HG02870 (cell line): Measurements from ENCODE around the gene C17orf75.
"Not testable (repeated sequence)": the region's sequence is repeated elsewhere in the genome, so short reads cannot be mapped to it uniquely, and the experiment has no call there.

Experiments
- ATAC-seq: cut with Tn5 transposase; IDR thresholded peaks from one replicate; pipeline ENCODE4 v1.9.1; 2021; ENCODE audit warnings: mild to moderate bottlenecking, moderate library complexity; ENCODE audit not compliant: unreplicated experiment

The C17orf75 gene

DNA sequence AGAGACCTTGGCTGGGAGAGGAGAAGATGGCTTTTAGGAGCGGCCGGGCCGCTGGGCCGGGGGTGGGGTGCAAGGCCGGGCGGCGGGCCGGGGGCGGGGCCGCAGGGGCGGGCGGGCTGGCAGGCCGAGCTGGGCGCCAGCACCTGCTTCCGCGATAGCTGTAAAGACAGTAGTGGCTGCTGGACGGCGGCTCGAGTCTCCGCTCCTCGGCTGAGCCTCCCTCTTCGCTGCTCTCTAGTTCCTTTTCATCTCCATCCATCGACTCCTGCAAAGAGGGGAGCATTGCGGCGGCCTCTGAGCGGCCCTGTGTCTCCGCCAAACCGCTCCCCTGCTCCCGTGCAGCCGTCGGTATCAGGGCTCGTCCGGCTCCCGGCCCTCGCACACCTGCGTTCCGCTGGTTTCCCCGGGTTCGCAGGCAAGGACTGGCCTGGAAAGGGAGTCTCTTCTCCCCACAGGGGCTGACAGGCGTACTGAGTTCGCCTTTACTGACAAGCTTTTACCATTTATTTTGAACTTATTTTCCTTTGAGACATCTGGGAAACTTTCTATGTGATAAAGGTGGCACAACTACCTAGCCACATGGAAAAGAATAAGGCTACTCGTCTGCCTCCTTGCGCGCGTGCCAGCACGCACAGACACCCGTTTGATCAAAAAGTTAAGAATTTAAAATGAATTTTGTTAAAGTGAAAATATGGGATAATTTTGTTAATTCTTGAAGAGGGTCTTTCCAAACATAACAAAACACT, at the start of gene C17orf75:
Gene C17orf75 (minus strand): TSS at position 317 of the 746 bp plus-strand sequence. CDS start 34 bp downstream, at position 283.
- peak; percentile 79 for ATAC-seq

DNA sequence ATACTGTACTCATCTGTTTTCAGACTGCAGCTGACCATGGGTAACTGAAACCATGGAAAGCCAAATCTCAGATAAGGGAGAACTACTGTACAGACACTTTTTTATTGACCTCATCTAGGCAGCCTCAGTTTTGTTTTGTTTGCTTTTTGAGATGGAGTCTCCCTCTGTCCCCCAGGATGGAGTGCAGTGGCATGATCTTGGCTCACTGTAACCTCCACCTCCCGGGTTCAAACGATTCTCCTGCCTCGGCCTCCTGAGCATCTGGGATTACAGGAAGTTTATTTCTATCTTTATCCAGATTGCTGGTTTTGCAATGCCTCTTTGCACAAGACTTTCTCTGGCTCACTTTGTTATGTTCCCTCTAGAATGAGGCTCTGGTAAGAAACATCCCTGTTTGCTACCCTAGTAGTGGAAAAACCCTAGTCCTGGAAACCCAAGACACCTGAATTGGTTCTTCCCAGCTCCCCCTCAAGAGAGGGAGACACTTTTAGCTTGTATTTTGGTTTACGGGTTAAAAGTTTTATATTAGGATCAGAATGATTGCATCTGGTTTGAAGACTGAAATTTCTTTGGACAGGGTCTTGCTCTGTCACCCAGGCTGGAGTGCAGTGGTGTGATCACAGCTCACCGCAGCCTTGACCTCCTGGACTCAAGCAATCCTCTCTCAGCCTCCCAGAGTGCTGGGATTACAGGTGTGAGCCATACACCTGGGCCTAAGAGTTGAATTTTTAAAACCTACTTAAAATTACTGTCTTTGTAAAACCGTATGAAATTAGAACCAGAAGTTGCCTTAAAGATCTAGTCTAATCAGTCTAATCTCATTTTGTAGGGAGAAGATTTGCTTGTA, 46.9 kb upstream of the C17orf75 start:
- ATAC-seq = no peak

DNA sequence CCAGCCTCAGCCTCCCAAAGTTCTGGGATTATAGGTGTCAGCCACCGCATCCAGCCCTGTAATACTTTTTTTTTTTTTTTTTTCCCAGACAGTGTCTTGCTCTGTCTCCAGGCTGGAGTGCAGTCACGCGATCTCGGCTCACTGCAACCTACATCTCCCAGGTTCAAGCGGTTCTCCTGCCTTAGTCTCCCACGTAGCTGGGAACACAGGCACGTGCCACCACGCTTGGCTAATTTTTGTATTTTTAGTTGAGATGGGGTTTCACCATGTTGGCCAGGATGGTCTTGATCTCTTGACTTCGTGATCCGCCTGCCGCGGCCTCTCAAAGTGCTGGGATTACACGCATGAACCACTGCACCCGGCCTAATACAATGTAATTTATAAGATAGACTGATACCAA, 46.2 kb upstream of the C17orf75 start:
- ATAC-seq = not testable (repeated sequence)

GRCh38 chr17:32386844-32387243, 44.9 kb upstream of the C17orf75 start:
- no peak for ATAC-seq

DNA sequence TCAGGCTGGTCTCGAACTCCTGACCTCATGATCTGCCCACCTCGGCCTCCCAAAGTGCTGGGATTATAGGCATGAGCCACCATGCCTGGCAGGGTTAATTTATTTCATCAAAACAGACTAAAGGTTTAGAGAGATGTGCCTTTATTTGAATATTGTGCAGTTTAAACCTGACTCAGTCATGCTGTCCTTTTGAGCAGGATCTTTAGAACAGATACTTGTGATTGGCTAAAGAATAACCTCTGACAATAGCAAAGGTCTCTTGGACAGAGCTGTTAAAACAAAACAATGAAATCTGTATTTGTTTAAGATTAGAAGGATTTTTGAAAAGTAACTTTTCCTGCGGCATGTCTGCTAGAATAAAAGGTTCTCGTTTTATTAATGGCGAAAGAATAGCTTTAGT, 44.0 kb upstream of the C17orf75 start:
- no peak for ATAC-seq

DNA sequence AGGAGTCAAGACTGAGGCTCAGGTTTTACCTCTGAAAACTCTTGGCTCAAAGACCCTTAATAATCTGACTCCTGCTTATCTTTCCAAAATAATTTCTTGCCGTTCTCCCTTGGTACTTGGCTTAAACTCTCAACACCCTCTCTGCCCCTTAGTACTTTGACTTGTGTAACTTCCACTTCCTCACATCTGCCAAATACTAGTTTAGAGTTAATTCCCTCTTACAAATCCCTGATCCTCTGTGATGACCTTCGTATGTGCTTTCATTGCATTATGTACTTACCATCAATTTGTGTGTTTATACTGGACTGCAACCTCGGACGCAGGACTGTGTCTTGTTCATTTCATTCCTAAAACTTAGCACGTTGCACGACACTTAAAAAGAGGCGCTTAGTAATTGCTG, 43.1 kb upstream of the C17orf75 start:
- no peak for ATAC-seq

DNA sequence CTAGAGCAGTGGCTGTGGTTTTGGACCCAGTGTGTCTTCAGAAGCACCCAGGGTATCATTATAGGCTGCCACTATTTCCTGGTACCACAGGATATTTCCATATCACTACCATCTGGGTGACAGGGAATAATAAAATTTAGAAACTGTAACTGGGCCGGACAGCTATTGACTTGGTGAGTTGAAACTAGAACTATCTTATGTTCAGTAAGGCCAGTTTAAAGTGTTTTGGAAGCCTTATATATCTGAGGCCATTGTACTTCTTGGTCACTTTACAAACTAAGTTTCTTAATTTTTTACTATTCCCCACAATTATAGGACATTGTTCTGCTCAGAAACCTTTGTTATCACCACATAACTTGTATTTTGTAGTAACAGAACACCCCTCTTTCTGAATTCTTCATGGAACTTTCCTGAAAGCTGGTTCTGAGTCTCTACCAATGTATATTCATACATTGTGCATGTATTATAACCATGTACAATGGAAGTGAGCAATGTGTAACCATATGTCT, 42.0 kb upstream of the C17orf75 start:
- no peak for ATAC-seq

DNA sequence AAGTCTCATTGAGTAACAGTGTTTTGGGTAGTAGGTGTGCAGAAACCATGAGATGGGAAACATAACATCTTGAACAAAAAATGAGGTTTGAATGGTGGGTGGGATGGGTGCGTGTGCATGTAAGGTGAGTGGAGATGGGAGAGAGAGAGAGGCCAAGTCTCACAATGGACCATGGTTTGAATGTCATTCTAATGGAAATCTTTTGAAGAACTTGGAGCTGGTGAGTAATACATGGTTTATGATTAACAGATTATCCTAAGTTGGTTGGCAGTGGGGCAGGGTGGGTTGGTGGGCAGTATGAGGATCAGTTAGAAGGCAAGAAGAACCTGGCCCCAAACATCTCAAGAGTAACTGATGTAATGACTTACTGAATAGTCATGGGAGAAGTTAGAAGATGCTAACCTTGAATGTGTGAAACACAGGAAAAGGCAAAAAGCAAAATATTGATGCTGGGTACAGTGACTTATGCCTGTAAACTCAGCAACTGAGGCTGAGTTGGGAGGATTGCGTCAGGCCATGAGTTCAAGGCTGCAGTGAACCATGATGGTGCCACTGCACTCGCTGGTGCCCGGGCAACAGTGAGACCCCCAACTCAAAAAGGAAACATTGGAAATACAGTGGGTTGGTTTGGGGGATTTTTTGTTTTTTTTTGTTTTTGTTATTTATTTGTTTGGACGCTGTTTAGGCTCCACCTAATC, 40.7 kb upstream of the C17orf75 start:
- ATAC-seq = no peak

DNA sequence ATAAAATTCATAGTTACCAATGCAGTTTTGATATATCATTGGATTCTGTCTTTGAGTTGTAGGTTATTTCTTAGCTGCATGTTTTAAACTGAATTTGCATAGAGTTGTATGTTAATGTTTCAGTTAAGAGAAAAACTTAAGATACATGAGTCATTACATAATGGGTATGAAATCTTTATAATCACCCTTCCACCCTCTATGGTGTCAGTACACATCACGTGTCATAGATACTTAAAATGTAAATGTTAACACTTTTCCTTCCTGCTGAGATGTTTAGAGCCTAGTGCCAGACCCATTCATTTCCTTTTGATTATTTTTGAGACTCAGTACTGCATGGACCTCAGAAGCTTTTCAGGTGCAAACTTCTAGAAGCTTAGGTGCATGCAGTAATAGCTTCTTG, 28.5 kb upstream of the C17orf75 start:
- ATAC-seq = no peak

- ATAC-seq = no peak
These were observed 19.3 kb upstream of the C17orf75 start for GRCh38 chr17:32361270-32361669.

- ATAC-seq = no peak
These were observed 15.6 kb upstream of the C17orf75 start for GRCh38 chr17:32357615-32358014.

DNA sequence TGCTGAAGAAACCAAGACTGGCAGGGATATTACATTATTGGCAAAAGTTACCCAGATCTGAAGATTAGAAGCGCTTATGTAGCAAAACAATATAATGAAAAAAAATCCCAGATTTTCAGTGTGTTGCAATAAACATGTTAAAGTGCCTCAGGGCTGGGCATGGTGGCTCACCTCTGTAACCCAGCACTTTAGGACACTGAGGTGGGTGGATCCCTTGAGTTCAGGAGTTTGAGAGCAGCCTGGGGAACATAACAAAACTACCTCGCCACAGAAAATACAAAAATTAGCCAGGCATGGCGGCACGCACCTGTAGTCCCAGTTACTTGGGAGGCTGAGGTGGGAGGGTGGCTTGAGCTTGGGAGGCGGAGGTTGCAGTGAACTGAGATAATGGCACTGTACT, 14.8 kb upstream of the C17orf75 start:
- ATAC-seq = no peak

- ATAC-seq = no peak
These were observed 14.4 kb upstream of the C17orf75 start for GRCh38 chr17:32356378-32356743.

DNA sequence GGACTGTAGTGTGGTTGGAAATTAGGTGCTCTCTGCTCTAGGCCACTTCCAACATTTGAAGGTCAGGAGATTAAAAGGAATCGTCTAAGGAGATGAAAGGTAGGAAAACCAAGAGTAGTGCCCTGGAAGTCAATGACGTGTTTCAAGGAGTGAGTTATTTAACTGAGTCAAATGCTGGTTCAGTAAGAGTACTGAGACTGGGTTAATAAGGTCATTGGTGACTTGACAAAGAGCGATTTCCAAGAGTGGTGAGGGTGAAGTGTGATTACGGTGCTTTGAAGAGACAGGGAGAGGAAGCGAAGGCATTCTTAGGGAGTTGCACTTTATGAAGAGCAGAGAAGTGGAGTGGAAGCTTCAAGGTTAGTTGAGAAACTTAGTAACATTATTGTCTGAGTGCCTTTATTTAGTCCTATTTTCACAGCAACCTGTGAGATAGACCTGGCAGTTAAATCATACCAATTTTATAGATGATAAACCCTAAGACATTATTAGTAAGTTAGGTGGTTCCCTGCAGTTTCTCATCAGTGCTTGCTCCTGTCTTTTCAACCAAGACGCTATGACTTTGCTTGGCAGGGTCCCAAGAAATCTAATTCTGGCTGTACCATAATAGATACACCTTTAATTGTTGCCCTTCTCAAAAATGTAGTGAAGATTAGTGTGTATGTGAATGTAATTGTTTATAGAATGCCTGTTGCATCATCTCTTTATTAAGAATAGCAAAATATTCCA, 13.8 kb upstream of the C17orf75 start:
- ATAC-seq = no peak

DNA sequence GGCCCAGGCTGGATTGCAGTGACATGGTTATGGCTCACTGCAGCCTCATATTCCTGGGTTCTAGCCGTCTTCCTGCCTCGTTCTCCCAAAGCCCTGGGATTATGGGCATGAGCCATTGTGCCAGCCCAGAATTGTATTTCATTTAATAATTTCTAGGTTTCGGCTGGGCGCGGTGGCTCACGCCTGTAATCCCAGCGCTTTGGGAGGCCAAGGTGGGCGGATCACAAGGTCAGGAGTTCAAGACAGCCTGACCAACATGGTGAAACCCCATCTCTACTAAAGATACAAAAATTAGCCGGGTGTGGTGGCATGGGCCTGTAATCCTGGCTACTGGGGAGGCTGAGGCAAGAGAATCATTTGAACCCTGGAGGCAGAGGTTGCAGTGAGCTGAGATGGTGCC, 10.8 kb upstream of the C17orf75 start:
- ATAC-seq = not testable (repeated sequence)

GRCh38 chr17:32350666-32351418, 8.9 kb upstream of the C17orf75 start:
- ATAC-seq = peak; percentile 12

DNA sequence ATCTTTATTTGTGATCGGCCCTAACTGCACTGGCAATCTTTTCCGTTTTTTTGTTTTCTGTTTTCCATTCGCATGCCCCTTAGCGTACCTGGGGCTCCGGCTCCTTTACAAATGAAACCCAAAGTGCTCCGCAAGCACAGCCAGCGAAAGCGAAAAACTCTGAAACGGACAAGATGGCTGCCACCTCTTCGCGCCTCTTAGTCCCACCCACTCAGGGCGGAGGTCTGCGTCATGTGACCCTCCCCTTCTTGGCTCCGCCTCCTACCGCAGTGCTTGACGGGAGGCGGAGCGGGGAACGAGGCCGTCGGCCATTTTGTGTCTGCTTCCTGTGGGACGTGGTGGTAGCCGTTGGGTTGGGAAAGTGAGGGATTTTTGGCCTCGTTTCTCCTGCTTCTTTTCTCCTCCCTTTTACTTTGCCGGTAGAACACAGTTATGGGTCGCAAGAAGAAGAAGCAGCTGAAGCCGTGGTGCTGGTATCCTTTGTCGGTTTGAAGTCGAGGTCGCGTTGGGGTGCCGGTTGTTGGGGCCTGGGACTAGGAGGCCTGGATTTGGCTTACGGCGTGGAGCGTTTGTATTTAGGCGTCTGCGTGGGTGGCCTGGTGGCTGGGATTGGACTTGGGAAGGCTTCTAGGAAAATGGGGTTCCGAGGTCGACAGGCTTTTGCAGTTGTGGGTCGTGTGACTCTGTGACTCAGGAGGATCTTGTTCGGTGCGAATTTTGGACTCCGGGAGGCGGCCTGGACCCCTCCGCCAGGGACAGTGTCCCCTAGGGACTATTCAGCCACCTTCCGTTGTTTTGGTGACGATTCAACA, 8.1 kb upstream of the C17orf75 start, which contains the start of gene ZNF207:
Gene ZNF207 (plus strand): TSS at position 304 of the 812 bp plus-strand sequence. CDS start 129 bp downstream, at position 433.
- peak; percentile 82 for ATAC-seq

- ATAC-seq = no peak
These were observed 7.5 kb upstream of the C17orf75 start for GRCh38 chr17:32349503-32349853.

DNA sequence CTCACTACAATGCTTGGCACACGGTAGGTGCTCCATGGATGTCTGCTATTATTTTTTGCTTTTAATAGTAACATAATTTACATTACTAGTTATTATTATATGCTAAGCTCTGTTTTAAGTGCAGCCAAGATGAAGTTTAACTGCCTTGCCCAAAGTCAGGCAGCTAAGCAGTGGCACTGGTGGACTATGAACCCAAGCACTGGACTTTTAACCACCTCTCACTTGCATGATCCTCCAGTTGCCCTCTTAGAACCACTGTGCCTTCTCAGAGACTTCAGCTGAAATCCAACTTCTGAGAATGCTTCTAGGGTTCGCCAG, 6.5 kb upstream of the C17orf75 start:
- no peak for ATAC-seq
